HG02981 (cell line): ENCODE measurements around the gene SDSL.

Experiments used
- ATAC-seq: cut with Tn5 transposase; IDR thresholded peaks from one replicate; pipeline ENCODE4 v1.9.1; 2021; ENCODE audit warnings: mild to moderate bottlenecking, moderate library complexity; ENCODE audit not compliant: unreplicated experiment

SDSL gene

DNA sequence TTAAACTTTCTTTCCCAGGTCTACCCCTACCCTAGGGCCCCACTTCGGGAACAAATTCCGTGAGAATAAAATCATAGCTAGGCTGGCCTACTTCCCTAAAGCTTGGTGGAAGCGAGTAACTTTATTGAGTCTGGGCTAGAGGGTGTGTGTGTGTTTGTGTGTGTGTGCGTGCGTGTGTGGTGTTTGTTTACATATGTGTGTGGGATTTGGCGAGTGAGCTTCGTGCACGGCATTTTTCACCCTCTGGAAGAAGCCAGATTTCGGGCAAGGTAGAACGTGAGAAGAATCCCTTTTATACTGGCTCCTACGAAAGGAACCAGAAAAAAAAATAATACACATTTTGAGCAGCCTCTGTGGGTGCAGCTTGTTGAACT, 57.0 kb downstream of the SDSL start:
- no peak for ATAC-seq

GRCh38 chr12:113479590-113480335, 57.6 kb downstream of the SDSL start:
- ATAC-seq: no peak

DNA sequence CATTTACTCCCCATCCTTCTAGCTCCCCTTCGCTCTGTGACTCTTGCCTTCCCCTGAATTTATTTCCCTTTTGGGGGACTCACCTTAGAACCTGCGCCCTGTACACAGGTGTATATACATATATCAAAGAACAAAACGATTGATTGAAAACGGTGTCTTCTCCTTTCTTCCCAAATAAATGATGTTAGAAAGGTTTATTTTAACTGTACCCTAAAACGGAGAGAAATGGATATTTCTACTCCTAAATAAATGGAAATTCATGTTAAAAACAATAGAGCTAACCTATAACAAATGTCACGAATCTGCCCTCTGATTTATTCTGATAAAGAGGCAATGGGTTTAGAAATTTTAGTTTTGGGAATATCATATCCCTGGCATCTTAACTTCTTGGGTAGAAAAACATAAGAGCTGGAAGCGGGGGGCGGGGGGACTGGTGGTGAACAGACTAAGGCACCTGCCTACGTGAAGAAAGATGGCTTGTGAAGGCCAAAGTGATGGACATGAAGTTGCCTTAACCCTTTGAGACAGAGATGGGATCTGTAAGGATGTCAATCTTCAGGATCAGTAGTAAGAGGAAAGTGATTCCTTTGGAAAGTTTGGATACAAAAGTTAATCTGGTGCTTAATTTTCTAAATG, 58.3 kb downstream of the SDSL start:
- ATAC-seq: no peak

- no peak for ATAC-seq
Observed at GRCh38 chr12:113482334-113482733, 60.2 kb downstream of the SDSL start.

- no peak for ATAC-seq
Observed at GRCh38 chr12:113485330-113485729, 63.1 kb downstream of the SDSL start.

DNA sequence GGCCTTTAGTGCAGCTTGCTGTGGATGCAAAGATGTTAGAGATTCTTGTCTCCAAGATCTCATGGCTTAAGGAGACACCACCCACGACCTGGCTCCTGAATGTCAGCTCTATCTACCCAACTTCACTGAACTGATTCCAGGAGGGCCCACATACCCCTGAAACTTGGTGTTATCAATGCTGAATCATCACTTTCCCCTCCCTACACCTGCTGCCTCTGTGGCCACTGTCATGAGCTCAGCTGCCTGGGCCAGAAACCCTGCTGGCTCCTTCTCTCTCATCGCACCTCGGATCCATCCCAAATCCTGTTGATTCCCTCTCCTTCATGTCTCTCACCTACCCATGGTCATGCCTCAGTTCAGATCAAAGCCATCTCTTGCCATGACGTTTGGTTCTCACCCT, 64.5 kb downstream of the SDSL start:
- ATAC-seq: no peak
